ENCODE data around the gene SLTM. TPM values are rescaled to one million over a fixed set of nuclear protein-coding genes. Genes with fewer than 3 reads are reported as not detected.
A peak's percentile ranks its signal among the peaks of the same experiment; 100 is the strongest.
"Not testable (repeated sequence)": the region's sequence is repeated elsewhere in the genome, so short reads cannot be mapped to it uniquely, and the experiment has no call there.

SLTM gene
- total RNA-seq, 1 donor = 77.8 TPM

GRCh38 chr15:58951388-58952007, 18.0 kb upstream of the SLTM start:
- Histone ChIP-seq H3K79me2 (ENCODE audit: insufficient read depth, low read length) (no peaks in the 10 kb centered on the region), H3K4me1 (ENCODE audit: insufficient read depth, low read length) (peaks cover 20% of the 10 kb centered on the region), H3K36me3 (ENCODE audit: insufficient read depth, low read length) (no peaks in the 10 kb centered on the region), H4K20me1 (ENCODE audit: insufficient read depth, low read length) (no peaks in the 10 kb centered on the region), H2AFZ (ENCODE audit: low read length) (no peak overlapping the region), H3K4me3 (ENCODE audit: insufficient read depth, low read length) (no peak overlapping the region), H3K27ac (ENCODE audit: low read depth, low read length) (no peak overlapping the region), H3K9me3 (ENCODE audit: low read depth, low read length) (no peaks in the 10 kb centered on the region), H3K4me2 (ENCODE audit: insufficient read depth, low read length) (peak overlapping the region; percentile 44), H3K27me3 (ENCODE audit: insufficient read depth, low read length) (no peaks in the 10 kb centered on the region)
- TF ChIP-seq CTCF (IDR thresholded peaks at IDR 0.05; ENCODE audit: extremely low read depth, low read depth, low read length) = no peak
- no peak for DNase-seq (ENCODE audit: insufficient read length, low spot score, missing footprints)

GRCh38 chr15:58947179-58947578, 13.7 kb upstream of the SLTM start:
- H3K27ac ChIP-seq (ENCODE audit: low read depth, low read length) = no peak overlapping the region
- no peaks in the 10 kb centered on the region for H3K79me2 ChIP-seq (ENCODE audit: insufficient read depth, low read length)
- H4K20me1 ChIP-seq (ENCODE audit: insufficient read depth, low read length) = no peaks in the 10 kb centered on the region
- no peaks in the 10 kb centered on the region for H3K27me3 ChIP-seq (ENCODE audit: insufficient read depth, low read length)
- no peaks in the 10 kb centered on the region for H3K36me3 ChIP-seq (ENCODE audit: insufficient read depth, low read length)
- H3K4me3 ChIP-seq (ENCODE audit: insufficient read depth, low read length) = no peak overlapping the region
- no peak overlapping the region for H3K4me2 ChIP-seq (ENCODE audit: insufficient read depth, low read length)
- no peak for DNase-seq (ENCODE audit: insufficient read length, low spot score, missing footprints)
- H3K4me1 ChIP-seq (ENCODE audit: insufficient read depth, low read length) = peaks cover 11% of the 10 kb centered on the region
- H2AFZ ChIP-seq (ENCODE audit: low read length) = no peak overlapping the region
- no peak for TF ChIP-seq CTCF (IDR thresholded peaks at IDR 0.05; ENCODE audit: extremely low read depth, low read depth, low read length)
- H3K9me3 ChIP-seq (ENCODE audit: low read depth, low read length) = no peaks in the 10 kb centered on the region

- peak overlapping the region; percentile 79 for H3K27ac ChIP-seq (ENCODE audit: low read depth, low read length)
- not testable (repeated sequence) for H3K36me3 ChIP-seq (ENCODE audit: insufficient read depth, low read length); H2AFZ ChIP-seq (ENCODE audit: low read length); H3K4me2 ChIP-seq (ENCODE audit: insufficient read depth, low read length); DNase-seq (ENCODE audit: insufficient read length, low spot score, missing footprints); H3K4me3 ChIP-seq (ENCODE audit: insufficient read depth, low read length); H3K27me3 ChIP-seq (ENCODE audit: insufficient read depth, low read length); H3K9me3 ChIP-seq (ENCODE audit: low read depth, low read length)
- H4K20me1 ChIP-seq (ENCODE audit: insufficient read depth, low read length) = peaks cover 14% of the 10 kb centered on the region
- peaks cover 32% of the 10 kb centered on the region for H3K79me2 ChIP-seq (ENCODE audit: insufficient read depth, low read length)
- peaks cover 17% of the 10 kb centered on the region for H3K4me1 ChIP-seq (ENCODE audit: insufficient read depth, low read length)
Observed at GRCh38 chr15:58934974-58935373, 1.5 kb upstream of the SLTM start.

- Histone ChIP-seq H3K36me3 (ENCODE audit: insufficient read depth, low read length) (peaks cover under 1% of the 10 kb centered on the region), H3K4me3 (ENCODE audit: insufficient read depth, low read length) (peak overlapping the region; percentile 99), H3K4me1 (ENCODE audit: insufficient read depth, low read length) (peaks cover 17% of the 10 kb centered on the region), H2AFZ (ENCODE audit: low read length) (peak overlapping the region; percentile 89), H3K4me2 (ENCODE audit: insufficient read depth, low read length) (peak overlapping the region; percentile 83), H3K9me3 (ENCODE audit: low read depth, low read length) (no peaks in the 10 kb centered on the region), H3K79me2 (ENCODE audit: insufficient read depth, low read length) (peaks cover 36% of the 10 kb centered on the region), H3K27ac (ENCODE audit: low read depth, low read length) (peak overlapping the region; percentile 79), H4K20me1 (ENCODE audit: insufficient read depth, low read length) (peaks cover 16% of the 10 kb centered on the region), H3K27me3 (ENCODE audit: insufficient read depth, low read length) (no peaks in the 10 kb centered on the region)
- no peak for DNase-seq (ENCODE audit: insufficient read length, low spot score, missing footprints)
- TF ChIP-seq CTCF (IDR thresholded peaks at IDR 0.05; ENCODE audit: extremely low read depth, low read depth, low read length) = no peak
Observed at GRCh38 chr15:58934521-58934920, 1.0 kb upstream of the SLTM start.
